Measurements from ENCODE around the gene ASTN2. TPM values are rescaled to one million over a fixed set of nuclear protein-coding genes. Genes with fewer than 3 reads are reported as not detected.
"Not testable (repeated sequence)": the region's sequence is repeated elsewhere in the genome, so short reads cannot be mapped to it uniquely, and the experiment has no call there.

The ASTN2 gene
- total RNA-seq, 1 donor from 2014 or later = 12.2 TPM

DNA sequence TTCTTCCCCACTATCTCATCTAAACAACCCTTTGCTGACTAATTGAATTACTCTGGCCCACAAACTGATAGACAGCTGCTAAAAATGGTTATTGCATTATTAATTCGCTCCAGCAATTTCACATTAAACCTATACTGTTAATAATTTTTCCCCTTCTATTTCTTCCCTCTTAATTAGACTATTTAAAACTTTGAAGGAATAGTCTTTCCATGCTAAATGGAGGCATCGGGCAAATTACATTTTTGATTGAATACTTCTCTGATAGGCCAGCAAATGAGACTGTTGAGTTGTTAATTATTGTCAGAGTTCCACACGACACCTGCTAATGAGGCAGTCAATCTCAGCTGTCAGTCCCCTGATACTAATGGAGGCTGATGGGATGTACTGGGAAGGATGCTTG lies 485.2 kb downstream of the ASTN2 start:
- TF ChIP-seq, protein P1, sequence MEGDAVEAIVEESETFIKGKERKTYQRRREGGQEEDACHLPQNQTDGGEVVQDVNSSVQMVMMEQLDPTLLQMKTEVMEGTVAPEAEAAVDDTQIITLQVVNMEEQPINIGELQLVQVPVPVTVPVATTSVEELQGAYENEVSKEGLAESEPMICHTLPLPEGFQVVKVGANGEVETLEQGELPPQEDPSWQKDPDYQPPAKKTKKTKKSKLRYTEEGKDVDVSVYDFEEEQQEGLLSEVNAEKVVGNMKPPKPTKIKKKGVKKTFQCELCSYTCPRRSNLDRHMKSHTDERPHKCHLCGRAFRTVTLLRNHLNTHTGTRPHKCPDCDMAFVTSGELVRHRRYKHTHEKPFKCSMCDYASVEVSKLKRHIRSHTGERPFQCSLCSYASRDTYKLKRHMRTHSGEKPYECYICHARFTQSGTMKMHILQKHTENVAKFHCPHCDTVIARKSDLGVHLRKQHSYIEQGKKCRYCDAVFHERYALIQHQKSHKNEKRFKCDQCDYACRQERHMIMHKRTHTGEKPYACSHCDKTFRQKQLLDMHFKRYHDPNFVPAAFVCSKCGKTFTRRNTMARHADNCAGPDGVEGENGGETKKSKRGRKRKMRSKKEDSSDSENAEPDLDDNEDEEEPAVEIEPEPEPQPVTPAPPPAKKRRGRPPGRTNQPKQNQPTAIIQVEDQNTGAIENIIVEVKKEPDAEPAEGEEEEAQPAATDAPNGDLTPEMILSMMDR (IDR thresholded peaks at IDR 0.05; ENCODE audit: insufficient read depth, low read length, poor library complexity, severe bottlenecking) = no peak
- no peak for DNase-seq (ENCODE audit: low read depth)
- H3K27me3 ChIP-seq (ENCODE audit: control insufficient read depth, insufficient read depth, low read length) = no peaks in the 10 kb centered on the region
- no peaks in the 10 kb centered on the region for H3K36me3 ChIP-seq (ENCODE audit: control insufficient read depth, insufficient read depth, low read length)
- no peak overlapping the region for H3K4me3 ChIP-seq (ENCODE audit: low read depth, low read length)

DNA sequence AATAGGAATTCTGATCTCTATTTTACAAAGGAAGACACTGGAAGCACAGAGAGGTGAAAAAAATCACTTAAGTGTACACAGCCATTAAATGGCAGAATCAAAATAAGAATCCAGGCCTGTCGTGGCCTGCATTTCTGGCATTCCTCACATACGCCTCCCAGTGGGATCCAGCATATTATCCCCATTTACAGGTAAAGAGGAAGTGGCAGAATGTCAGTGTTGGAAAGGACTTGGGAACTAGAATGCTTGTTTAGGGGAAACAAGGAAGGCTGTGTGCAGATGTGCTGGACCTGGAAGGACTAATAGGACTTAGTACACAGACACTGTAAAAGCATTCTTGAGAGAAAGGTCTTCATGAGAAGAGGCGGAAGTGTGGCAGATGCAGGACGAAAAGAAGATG lies 486.0 kb downstream of the ASTN2 start:
- H3K36me3 ChIP-seq (ENCODE audit: control insufficient read depth, insufficient read depth, low read length) = no peaks in the 10 kb centered on the region
- H3K4me3 ChIP-seq (ENCODE audit: low read depth, low read length) = no peak overlapping the region
- DNase-seq (ENCODE audit: low read depth) = no peak
- TF ChIP-seq, protein P1 (IDR thresholded peaks at IDR 0.05; ENCODE audit: insufficient read depth, low read length, poor library complexity, severe bottlenecking) = no peak
- no peaks in the 10 kb centered on the region for H3K27me3 ChIP-seq (ENCODE audit: control insufficient read depth, insufficient read depth, low read length)

DNA sequence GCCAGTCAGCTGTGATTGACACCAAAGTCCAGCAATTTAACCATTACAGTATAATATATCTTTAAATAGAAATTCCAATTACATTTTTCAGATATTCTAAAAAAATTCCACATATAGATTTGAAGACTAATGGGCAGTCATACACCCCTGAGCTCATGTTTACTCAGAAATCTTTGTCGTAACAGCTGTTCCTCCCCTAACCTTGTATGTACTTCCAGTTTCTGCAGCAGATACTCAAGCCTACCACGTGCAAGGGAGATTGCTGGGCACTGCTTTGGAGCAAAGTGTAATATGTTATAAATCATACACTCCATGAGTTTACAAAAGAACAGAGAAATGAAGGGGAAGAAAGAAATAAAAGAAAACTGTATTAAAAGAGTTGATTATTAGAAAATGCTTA lies 486.6 kb downstream of the ASTN2 start:
- TF ChIP-seq, protein P1 (IDR thresholded peaks at IDR 0.05; ENCODE audit: insufficient read depth, low read length, poor library complexity, severe bottlenecking) = no peak
- no peak overlapping the region for H3K4me3 ChIP-seq (ENCODE audit: low read depth, low read length)
- DNase-seq (ENCODE audit: low read depth) = no peak
- no peaks in the 10 kb centered on the region for H3K36me3 ChIP-seq (ENCODE audit: control insufficient read depth, insufficient read depth, low read length)
- H3K27me3 ChIP-seq (ENCODE audit: control insufficient read depth, insufficient read depth, low read length) = no peaks in the 10 kb centered on the region

DNA sequence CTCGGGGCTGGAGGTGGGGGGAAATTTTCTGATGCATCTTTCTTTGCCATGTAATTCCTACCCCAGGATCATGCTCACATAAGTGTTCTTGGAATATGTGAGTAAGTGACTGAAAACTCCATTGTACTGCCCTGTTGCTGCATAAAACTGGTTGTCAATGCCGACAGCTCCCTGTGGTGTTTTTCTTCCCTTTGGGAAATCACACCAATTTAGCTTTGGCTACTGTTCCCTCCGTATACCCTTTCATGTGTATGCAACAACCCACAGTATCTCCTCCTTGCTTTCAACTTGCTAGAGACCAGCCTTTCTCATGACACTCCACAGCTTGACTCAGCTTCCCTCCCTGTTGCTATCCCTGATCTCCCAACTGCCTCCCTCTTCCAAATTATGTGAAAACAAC lies 487.1 kb downstream of the ASTN2 start:
- DNase-seq (ENCODE audit: low read depth) = no peak
- TF ChIP-seq, protein P1 (IDR thresholded peaks at IDR 0.05; ENCODE audit: insufficient read depth, low read length, poor library complexity, severe bottlenecking) = no peak
- Histone ChIP-seq H3K4me3 (ENCODE audit: low read depth, low read length) (no peak overlapping the region), H3K36me3 (ENCODE audit: control insufficient read depth, insufficient read depth, low read length) (no peaks in the 10 kb centered on the region), H3K27me3 (ENCODE audit: control insufficient read depth, insufficient read depth, low read length) (no peaks in the 10 kb centered on the region)

DNA sequence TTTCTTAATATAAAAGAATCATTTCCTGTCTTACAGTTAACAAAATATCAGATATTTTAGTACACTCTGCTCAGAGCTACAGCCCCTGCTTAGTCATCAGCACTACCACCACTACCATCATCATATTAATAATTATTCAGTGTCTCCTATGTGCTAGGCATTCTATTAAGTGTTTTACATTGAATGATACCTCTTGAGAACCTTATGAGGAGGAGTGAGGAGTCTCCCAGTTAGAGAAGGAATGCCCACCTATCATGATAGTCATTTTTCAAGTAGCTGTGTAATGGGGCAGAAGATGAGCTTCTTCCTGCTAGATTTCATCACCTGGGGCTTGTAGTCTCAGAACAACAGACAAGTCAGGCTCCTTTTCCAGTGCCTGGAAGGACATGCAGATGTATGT lies 489.7 kb downstream of the ASTN2 start:
- no peaks in the 10 kb centered on the region for H3K27me3 ChIP-seq (ENCODE audit: control insufficient read depth, insufficient read depth, low read length)
- TF ChIP-seq, protein P1 (IDR thresholded peaks at IDR 0.05; ENCODE audit: insufficient read depth, low read length, poor library complexity, severe bottlenecking) = no peak
- no peak overlapping the region for H3K4me3 ChIP-seq (ENCODE audit: low read depth, low read length)
- no peak for DNase-seq (ENCODE audit: low read depth)
- no peaks in the 10 kb centered on the region for H3K36me3 ChIP-seq (ENCODE audit: control insufficient read depth, insufficient read depth, low read length)

DNA sequence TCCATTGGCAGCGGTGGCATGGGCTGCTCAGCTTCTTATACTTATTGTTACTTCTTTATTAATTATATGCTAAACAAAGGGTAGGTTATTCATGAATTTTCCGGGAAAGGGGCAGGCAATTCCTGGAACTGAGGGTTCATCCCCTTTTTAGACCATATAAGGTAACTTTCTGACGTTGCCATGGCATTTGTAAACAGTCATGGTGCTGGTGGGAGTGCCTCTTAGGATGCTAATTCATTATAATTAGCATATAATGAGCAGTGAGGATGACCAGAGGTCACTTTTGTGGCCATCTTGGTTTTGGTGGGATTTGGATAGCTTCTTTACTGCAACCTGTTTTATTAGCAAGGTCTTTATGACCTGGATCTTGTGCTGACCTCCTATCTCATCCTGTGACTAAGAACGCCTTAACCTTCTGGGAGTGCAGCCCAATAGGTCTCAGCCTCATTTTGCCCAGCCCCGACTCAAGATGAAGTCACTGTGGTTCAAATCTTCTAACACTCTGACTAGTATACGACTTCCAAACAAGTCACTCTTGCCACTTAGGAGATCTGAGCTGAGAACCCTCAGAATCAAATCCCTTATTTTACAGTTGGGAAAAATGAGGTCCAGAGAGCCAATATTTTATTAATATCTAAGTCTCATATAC lies 490.3 kb downstream of the ASTN2 start:
- TF ChIP-seq, protein P1 (IDR thresholded peaks at IDR 0.05; ENCODE audit: insufficient read depth, low read length, poor library complexity, severe bottlenecking) = no peak
- H3K27me3 ChIP-seq (ENCODE audit: control insufficient read depth, insufficient read depth, low read length) = no peaks in the 10 kb centered on the region
- no peak for DNase-seq (ENCODE audit: low read depth)
- no peak overlapping the region for H3K4me3 ChIP-seq (ENCODE audit: low read depth, low read length)
- H3K36me3 ChIP-seq (ENCODE audit: control insufficient read depth, insufficient read depth, low read length) = no peaks in the 10 kb centered on the region

DNA sequence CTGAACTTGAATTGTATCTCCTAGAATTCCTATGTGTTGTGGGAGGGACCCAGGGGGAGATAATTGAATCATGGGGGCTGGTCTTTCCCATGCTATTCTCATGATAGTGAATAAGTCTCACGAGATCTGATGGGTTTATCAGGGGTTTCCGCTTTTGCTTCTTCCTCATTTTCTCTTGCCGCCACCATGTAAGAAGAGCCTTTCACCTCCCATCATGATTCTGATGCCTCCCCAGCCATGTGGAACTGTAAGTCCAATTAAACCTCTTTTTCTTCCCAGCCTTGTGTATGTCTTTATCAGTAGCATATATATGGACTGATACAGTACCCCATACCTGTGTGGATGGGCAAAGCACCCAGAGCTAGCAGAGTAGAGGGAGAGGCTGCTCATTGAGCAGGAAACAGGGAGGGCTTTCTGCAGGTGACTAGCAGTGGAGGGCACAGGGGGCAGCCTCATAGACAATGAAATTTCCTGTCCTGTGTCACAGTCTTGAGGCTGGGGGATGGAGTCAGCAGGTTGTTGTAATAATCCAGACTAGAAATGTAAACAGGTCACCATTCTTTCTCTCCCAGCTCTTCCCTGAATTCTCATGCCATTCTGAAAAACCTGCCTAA lies 496.9 kb downstream of the ASTN2 start:
- not testable (repeated sequence) for H3K36me3 ChIP-seq (ENCODE audit: control insufficient read depth, insufficient read depth, low read length); H3K4me3 ChIP-seq (ENCODE audit: low read depth, low read length); H3K27me3 ChIP-seq (ENCODE audit: control insufficient read depth, insufficient read depth, low read length); DNase-seq (ENCODE audit: low read depth)
